A549 (cell line): ENCODE measurements around the gene RNASE7. TPM values are rescaled to one million over a fixed set of nuclear protein-coding genes. Genes with fewer than 3 reads are reported as not detected.

Experiments used
- ATAC-seq, 2 experiments: fragments of 200-7000 bp in 1 of 2; fragments of >200 bp in 1 of 2; cut with Nextera tagmentation in 1 of 2; cut with Tn5 transposase in 1 of 2; 3 replicates each; pipeline versions ENCODE4 v1.8.0 to v1.9.1; 2018 to 2020; ENCODE audit warnings: mild to moderate bottlenecking in 1 of 2, moderate library complexity in 1 of 2
- CTCF ChIA-PET: fragments of 300-600 bp; sonication (Branson Sonifier 250); formaldehyde crosslinking; extraction: SDS; loops from one replicate; lab custom pipeline; 2021; ENCODE audit warnings: antibody characterized with exemption, inconsistent platforms; lab: Yijun Ruan, JAX
- POLR2A ChIA-PET: fragments of 350-600 bp; formaldehyde crosslinking; extraction: SDS; loops from one replicate; lab custom pipeline; 2021; ENCODE audit warnings: antibody characterized with exemption, inconsistent platforms; lab: Yijun Ruan, JAX
- DNase-seq, 2 experiments: peaks; one replicate each; pipeline versions ENCODE4 v3.0.0 to v3.0.0-alpha.2; 2011 to 2016; ENCODE audit warnings: low read depth in 1 of 2, low spot score in 1 of 2
- FAIRE-seq: peaks from 2 replicates; lab custom pipeline; 2011; peaks lifted over from hg19 to GRCh38; lab: Jason Lieb, UNC
- H3K27ac ChIP-seq, 2 experiments: fragments of >200 bp; sonication (Bioruptor Twin); formaldehyde crosslinking; 3 replicates each; pipeline ENCODE4 v1.5.1; 2016 to 2017
- H3K4me1 ChIP-seq: fragments of >200 bp; sonication (Bioruptor Twin); formaldehyde crosslinking; 3 replicates; pipeline ENCODE4 v1.6.1; 2016
- H3K4me2 ChIP-seq: fragments of >200 bp; sonication (Bioruptor Twin); formaldehyde crosslinking; 3 replicates; pipeline ENCODE4 v1.6.1; 2016
- H3K4me3 ChIP-seq: fragments of >200 bp; sonication (Bioruptor Twin); formaldehyde crosslinking; 3 replicates; pipeline ENCODE4 v1.5.1; 2016
- H3K9me3 ChIP-seq: fragments of >200 bp; sonication (Bioruptor Twin); formaldehyde crosslinking; 3 replicates; pipeline ENCODE4 v1.6.1; 2016
- CBX8 ChIP-seq: fragments of 200-600 bp; sonication (generic); IDR thresholded peaks from 2 replicates; pipeline ENCODE4 v1.6.1; 2016
- CEBPB ChIP-seq, 2 experiments: fragments of >200 bp in 1 of 2; sonication (Bioruptor Twin) in 1 of 2; formaldehyde crosslinking in 1 of 2; IDR thresholded peaks; 2 replicates each; pipeline ENCODE4 v1.6.1; 2012 to 2016
- CHD2 ChIP-seq: fragments of 150-350 bp; IDR thresholded peaks from 2 replicates; pipeline ENCODE4 v1.6.1; 2014; ENCODE audit warnings: low read length; ENCODE audit not compliant: partially characterized antibody
- EHF ChIP-seq: fragments of 250-450 bp; sonication (Bioruptor Pico); IDR thresholded peaks from 2 replicates; pipeline ENCODE4 v1.5.0; 2020; ENCODE audit warnings: mild to moderate bottlenecking
- EHMT2 ChIP-seq: fragments of 200-600 bp; sonication (generic); IDR thresholded peaks from 2 replicates; pipeline ENCODE4 v1.6.1; 2016; ENCODE audit warnings: antibody characterized with exemption, low read depth, mild to moderate bottlenecking, moderate library complexity
- ESRRA ChIP-seq: fragments of 150-350 bp; IDR thresholded peaks from 2 replicates; pipeline ENCODE4 v1.6.1; 2014; ENCODE audit warnings: mild to moderate bottlenecking, low read length, borderline replicate concordance
- FOSB ChIP-seq: fragments of 250-450 bp; sonication (Bioruptor Pico); IDR thresholded peaks from 2 replicates; pipeline ENCODE4 v1.5.0; 2020; ENCODE audit warnings: mild to moderate bottlenecking, moderate library complexity
- FOSL2 ChIP-seq, 2 experiments: fragments of 450-650 bp in 1 of 2; fragments of >200 bp in 1 of 2; sonication (Bioruptor Twin) in 1 of 2; formaldehyde crosslinking; IDR thresholded peaks; 2 replicates each; pipeline versions ENCODE4 v1.5.0 to v1.6.1; 2016 to 2020; ENCODE audit warnings: mild to moderate bottlenecking in 1 of 2, moderate library complexity in 1 of 2
- FOXS1 ChIP-seq: fragments of 250-450 bp; sonication (Bioruptor Pico); IDR thresholded peaks from 2 replicates; pipeline ENCODE4 v1.5.0; 2020; ENCODE audit warnings: mild to moderate bottlenecking, moderate library complexity
- GATA3 ChIP-seq: IDR thresholded peaks from 2 replicates; pipeline ENCODE4 v1.6.1; 2012; ENCODE audit warnings: borderline replicate concordance
- HDAC2 ChIP-seq: fragments of 200-600 bp; sonication (generic); IDR thresholded peaks from 2 replicates; pipeline ENCODE4 v1.6.1; 2016
- HOXA7 ChIP-seq: fragments of 250-450 bp; sonication (Bioruptor Pico); IDR thresholded peaks from 2 replicates; pipeline ENCODE4 v1.5.0; 2020; ENCODE audit warnings: mild to moderate bottlenecking, moderate library complexity
- HOXB13 ChIP-seq: fragments of 250-450 bp; sonication (Bioruptor Pico); IDR thresholded peaks from 2 replicates; pipeline ENCODE4 v1.5.0; 2020; ENCODE audit warnings: low read depth, mild to moderate bottlenecking, moderate library complexity
- JUNB ChIP-seq: fragments of >200 bp; sonication (Bioruptor Twin); formaldehyde crosslinking; IDR thresholded peaks from 2 replicates; pipeline ENCODE4 v1.6.1; 2016
- KDM1A ChIP-seq: fragments of 200-600 bp; sonication (generic); IDR thresholded peaks from 2 replicates; pipeline ENCODE4 v1.6.1; 2016; ENCODE audit warnings: low read depth, mild to moderate bottlenecking
- MAZ ChIP-seq: fragments of 150-350 bp; IDR thresholded peaks from 2 replicates; pipeline ENCODE4 v1.6.1; 2014; ENCODE audit warnings: antibody characterized with exemption, low read depth, low read length, borderline replicate concordance
- NFE2L2 ChIP-seq: fragments of 150-350 bp; conservative IDR thresholded peaks from 2 replicates; pipeline ENCODE4 v1.6.1; 2014; ENCODE audit warnings: low read length
- NPAS2 ChIP-seq: fragments of 250-450 bp; sonication (Bioruptor Pico); IDR thresholded peaks from 2 replicates; pipeline ENCODE4 v1.8.0; 2022; ENCODE audit warnings: mild to moderate bottlenecking, moderate library complexity, borderline replicate concordance
- POLR2A ChIP-seq: IDR thresholded peaks from 2 replicates; pipeline ENCODE4 v1.6.1; 2012; ENCODE audit warnings: mild to moderate bottlenecking, low read length
- POLR2AphosphoS2 ChIP-seq: conservative IDR thresholded peaks from 2 replicates; pipeline ENCODE4 v1.6.1; 2012; ENCODE audit warnings: low read length, improper control_type of control experiment, inconsistent platforms
- RFX5 ChIP-seq: fragments of 450-650 bp; IDR thresholded peaks from 2 replicates; pipeline ENCODE4 v1.7.1; 2014; ENCODE audit warnings: antibody characterized with exemption, mild to moderate bottlenecking, moderate library complexity
- ZC3H11A ChIP-seq: fragments of 450-650 bp; IDR thresholded peaks from 2 replicates; pipeline ENCODE4 v1.6.1; 2014; ENCODE audit warnings: antibody characterized with exemption, mild to moderate bottlenecking
- WGBS: methylation state at CpG from one replicate; pipeline ENCODE4 v1.1.6; 2017; ENCODE audit errors: missing lambda C conversion rate; 5-methylcytosine and 5-hydroxymethylcytosine counted together
- polyA plus RNA-seq, 4 experiments: library from polyadenylated mRNA; depleted of rRNA in 3 of 4; stranded (reverse); fragments of >200 nt; fragmentation: RNase III in 1 of 4; extraction: RNeasy Plus Mini Kit Qiagen cat#74134 plus additional on column Dnase treatment in 1 of 4; gene quantifications; 2 replicates in 3 of 4; 3 replicates in 1 of 4; pipeline ENCODE4 v1.2.3, GENCODE V29; 2011 to 2017
- TF ChIP-seq, protein P1 (sequence below): fragments of 250-450 bp; sonication (Bioruptor Pico); IDR thresholded peaks from 2 replicates; pipeline ENCODE4 v1.5.0; 2020; ENCODE audit warnings: low read depth, mild to moderate bottlenecking, moderate library complexity
- TF ChIP-seq, protein P2 (sequence below): fragments of 250-450 bp; sonication (Bioruptor Pico); IDR thresholded peaks from 2 replicates; pipeline ENCODE4 v1.5.0; 2021; ENCODE audit warnings: mild to moderate bottlenecking, moderate library complexity, borderline replicate concordance
- TF ChIP-seq, protein P3 (sequence below): IDR thresholded peaks from 2 replicates; pipeline ENCODE4 v1.6.1; 2012
- TF ChIP-seq, protein P4 (sequence below): fragments of >200 bp; sonication (Bioruptor Twin); formaldehyde crosslinking; IDR thresholded peaks from 3 replicates; pipeline ENCODE4 v1.5.1; 2016
- TF ChIP-seq, protein P5 (sequence below): fragments of 450-650 bp; IDR thresholded peaks from 2 replicates; pipeline ENCODE4 v1.6.1; 2014; ENCODE audit warnings: antibody characterized with exemption

RNASE7 gene
- polyA plus RNA-seq, 2 of the 4 experiments (the other 2 are of a cell fraction) = not detected

DNA sequence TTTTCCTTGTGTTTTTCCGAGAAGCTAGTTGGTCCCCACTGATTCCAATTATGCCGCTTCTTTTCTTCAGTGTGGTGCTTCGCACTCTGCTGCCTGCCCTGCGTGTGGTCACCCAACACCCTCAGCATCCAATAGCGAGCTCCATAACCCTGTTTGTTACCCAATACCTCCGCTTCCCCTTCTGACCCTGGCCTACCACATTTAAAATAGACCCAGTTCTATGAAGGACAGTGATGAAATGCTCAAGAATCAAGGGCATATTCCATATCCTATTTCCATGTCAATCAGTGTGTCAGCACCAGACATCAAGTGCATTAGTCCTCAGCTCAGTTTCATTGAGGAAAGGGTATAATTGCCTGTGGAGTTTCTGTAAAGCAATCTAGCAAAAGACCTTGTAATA, 26.9 kb upstream of the RNASE7 start:
- H3K4me1 ChIP-seq = no peaks in the 10 kb centered on the region
- no peak for FAIRE-seq
- 48% methylated on average over 6 of the region's 6 CpGs for WGBS
- no peak overlapping the region for H3K4me2 ChIP-seq
- ChIA-PET POLR2A (interaction anchor here (0.6 to 2.5 kb wide), 5 partner anchors 54 to 672 kb away, joined by 3 to 18 read pairs (median 3); no protein-coding TSS in a partner anchor), CTCF (interaction anchor here (0.5 to 16.3 kb wide), 45 partner anchors 8 to 462 kb away, joined by 3 to 323 read pairs (median 6); partner anchors contain the start of genes ARHGEF40, NDRG2, RNASE13 and RNASE7)
- DNase-seq = no peak
- no peak for ATAC-seq
- H3K27ac ChIP-seq = no peak overlapping the region
- no peak overlapping the region for H3K4me3 ChIP-seq
- no peak for TF ChIP-seq KDM1A
- TF ChIP-seq ZC3H11A = no peak
- no peak for TF ChIP-seq GATA3
- TF ChIP-seq CBX8 = no peak
- TF ChIP-seq EHF (CRISPR knock-in tag) = no peak
- no peak for TF ChIP-seq NPAS2
- no peak for TF ChIP-seq JUNB
- no peak for TF ChIP-seq ESRRA
- TF ChIP-seq MAZ = no peak
- H3K9me3 ChIP-seq = no peaks in the 10 kb centered on the region

DNA sequence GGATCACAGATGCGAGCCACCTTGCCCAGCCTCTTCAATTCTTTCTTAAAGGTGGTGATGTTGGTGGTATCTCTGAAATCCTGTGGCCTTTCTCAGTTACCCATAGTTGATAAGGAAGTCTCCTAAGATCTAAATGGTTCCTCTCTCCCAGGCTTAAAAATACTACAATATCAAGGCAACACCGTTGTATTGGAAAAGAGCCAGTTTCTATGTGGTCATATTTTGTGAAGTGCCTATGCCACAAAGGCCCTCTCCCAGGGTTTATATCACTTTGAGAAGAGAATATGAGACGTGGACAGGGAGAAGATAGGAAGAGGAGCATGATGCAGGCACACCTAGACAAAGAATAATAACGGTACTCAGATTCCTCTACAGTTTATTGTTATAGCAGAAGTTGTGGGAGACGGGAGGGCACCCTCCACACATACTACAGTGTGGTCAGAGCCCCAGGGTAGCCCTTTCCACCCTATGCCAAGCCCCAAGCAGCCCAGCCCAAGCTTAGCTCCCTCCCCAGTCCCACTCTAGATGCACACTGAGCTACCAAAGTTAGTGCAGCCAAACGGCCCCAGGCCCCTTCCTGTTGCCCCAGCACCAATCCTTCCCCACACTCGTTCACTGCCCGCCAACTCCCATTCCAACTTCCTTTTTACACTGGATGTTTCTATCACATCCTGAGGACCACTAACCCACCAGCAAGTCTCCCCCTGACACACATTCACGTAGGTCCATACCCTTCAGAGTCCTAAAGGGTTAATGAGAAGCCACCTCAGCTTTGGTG, 25.6 kb upstream of the RNASE7 start:
- H3K4me3 ChIP-seq = no peak overlapping the region
- H3K27ac ChIP-seq = no peak overlapping the region
- H3K4me1 ChIP-seq = no peaks in the 10 kb centered on the region
- no peak for FAIRE-seq
- no peak for DNase-seq
- POLR2A ChIA-PET = interaction anchor here (2.5 kb wide), 1 partner anchor 87 kb away, joined by 18 read pairs; no protein-coding TSS in a partner anchor
- no peaks in the 10 kb centered on the region for H3K9me3 ChIP-seq
- no peak overlapping the region for H3K4me2 ChIP-seq
- TF ChIP-seq CEBPB (IDR thresholded peaks at IDR 0.05) (no peak), POLR2AphosphoS2 (no peak)
- TF ChIP-seq, all 56 proteins: peak for 0
- no peak for ATAC-seq
- CTCF ChIA-PET = interaction anchor here (1.0 to 16.3 kb wide), 14 partner anchors 15 to 120 kb away, joined by 3 to 323 read pairs (median 38); partner anchors contain the start of genes ARHGEF40, RNASE13, RNASE7 and SLC39A2
- WGBS = 55% methylated on average over 9 of the region's 9 CpGs

DNA sequence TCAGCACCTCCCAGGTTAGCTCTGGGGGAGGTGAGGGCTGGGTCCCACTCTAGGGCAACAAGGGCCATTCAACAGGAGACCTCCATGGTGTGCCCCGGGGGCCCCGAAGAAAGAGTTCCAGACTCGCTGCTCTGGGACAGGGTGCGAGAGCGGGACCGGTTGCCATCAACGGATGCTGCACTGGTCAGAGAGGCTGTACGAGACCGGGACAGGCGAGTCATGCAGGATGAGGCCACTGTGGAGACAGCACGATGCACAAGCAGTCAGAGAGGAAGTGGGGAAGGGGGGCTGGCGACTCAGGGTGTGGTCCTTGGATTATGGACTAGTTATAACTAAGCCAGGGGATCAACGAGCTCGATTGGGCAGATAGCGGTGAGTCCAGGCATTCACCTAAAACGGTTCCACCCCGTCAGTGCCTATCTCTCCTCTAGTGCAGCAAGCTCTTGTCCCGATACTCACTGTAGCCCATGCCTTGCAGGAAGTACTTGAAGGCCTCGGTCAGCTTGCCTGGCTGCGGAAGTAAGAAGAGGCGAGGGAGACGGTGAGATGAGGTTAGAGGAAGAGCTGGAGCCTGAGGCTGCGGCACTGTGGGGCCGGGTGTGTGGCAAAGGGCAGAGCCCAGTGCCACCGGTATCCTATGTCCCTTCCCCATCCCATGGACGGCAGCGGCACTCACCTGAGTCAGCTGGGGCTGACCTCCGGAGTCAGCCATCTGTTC, 24.5 kb upstream of the RNASE7 start:
- 65% methylated on average over 22 of the region's 28 CpGs for WGBS
- no peak for DNase-seq
- FAIRE-seq = no peak
- Histone ChIP-seq H3K27ac (no peak overlapping the region), H3K9me3 (no peaks in the 10 kb centered on the region), H3K4me1 (no peaks in the 10 kb centered on the region), H3K4me2 (no peak overlapping the region), H3K4me3 (no peak overlapping the region)
- TF ChIP-seq EHMT2 (no peak), POLR2A (no peak), CBX8 (no peak), CHD2 (no peak), JUNB (no peak), HDAC2 (no peak), NFE2L2 (no peak), POLR2AphosphoS2 (no peak), HOXB13 (CRISPR knock-in tag) (no peak), FOSB (CRISPR knock-in tag) (no peak), FOXS1 (CRISPR knock-in tag) (no peak), RFX5 (no peak), FOSL2 (IDR thresholded peaks at IDR 0.05) (no peak), FOSL2 (CRISPR knock-in tag; IDR thresholded peaks at IDR 0.05) (no peak), HOXA7 (CRISPR knock-in tag) (no peak)
- TF ChIP-seq, protein P1, sequence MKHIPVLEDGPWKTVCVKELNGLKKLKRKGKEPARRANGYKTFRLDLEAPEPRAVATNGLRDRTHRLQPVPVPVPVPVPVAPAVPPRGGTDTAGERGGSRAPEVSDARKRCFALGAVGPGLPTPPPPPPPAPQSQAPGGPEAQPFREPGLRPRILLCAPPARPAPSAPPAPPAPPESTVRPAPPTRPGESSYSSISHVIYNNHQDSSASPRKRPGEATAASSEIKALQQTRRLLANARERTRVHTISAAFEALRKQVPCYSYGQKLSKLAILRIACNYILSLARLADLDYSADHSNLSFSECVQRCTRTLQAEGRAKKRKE (CRISPR knock-in tag) = no peak
- TF ChIP-seq, protein P2, sequence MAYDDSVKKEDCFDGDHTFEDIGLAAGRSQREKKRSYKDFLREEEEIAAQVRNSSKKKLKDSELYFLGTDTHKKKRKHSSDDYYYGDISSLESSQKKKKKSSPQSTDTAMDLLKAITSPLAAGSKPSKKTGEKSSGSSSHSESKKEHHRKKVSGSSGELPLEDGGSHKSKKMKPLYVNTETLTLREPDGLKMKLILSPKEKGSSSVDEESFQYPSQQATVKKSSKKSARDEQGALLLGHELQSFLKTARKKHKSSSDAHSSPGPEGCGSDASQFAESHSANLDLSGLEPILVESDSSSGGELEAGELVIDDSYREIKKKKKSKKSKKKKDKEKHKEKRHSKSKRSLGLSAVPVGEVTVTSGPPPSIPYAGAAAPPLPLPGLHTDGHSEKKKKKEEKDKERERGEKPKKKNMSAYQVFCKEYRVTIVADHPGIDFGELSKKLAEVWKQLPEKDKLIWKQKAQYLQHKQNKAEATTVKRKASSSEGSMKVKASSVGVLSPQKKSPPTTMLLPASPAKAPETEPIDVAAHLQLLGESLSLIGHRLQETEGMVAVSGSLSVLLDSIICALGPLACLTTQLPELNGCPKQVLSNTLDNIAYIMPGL = no peak
- TF ChIP-seq, protein P3, sequence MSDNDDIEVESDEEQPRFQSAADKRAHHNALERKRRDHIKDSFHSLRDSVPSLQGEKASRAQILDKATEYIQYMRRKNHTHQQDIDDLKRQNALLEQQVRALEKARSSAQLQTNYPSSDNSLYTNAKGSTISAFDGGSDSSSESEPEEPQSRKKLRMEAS = no peak
- TF ChIP-seq, protein P4, sequence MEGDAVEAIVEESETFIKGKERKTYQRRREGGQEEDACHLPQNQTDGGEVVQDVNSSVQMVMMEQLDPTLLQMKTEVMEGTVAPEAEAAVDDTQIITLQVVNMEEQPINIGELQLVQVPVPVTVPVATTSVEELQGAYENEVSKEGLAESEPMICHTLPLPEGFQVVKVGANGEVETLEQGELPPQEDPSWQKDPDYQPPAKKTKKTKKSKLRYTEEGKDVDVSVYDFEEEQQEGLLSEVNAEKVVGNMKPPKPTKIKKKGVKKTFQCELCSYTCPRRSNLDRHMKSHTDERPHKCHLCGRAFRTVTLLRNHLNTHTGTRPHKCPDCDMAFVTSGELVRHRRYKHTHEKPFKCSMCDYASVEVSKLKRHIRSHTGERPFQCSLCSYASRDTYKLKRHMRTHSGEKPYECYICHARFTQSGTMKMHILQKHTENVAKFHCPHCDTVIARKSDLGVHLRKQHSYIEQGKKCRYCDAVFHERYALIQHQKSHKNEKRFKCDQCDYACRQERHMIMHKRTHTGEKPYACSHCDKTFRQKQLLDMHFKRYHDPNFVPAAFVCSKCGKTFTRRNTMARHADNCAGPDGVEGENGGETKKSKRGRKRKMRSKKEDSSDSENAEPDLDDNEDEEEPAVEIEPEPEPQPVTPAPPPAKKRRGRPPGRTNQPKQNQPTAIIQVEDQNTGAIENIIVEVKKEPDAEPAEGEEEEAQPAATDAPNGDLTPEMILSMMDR = no peak
- TF ChIP-seq, protein P5, sequence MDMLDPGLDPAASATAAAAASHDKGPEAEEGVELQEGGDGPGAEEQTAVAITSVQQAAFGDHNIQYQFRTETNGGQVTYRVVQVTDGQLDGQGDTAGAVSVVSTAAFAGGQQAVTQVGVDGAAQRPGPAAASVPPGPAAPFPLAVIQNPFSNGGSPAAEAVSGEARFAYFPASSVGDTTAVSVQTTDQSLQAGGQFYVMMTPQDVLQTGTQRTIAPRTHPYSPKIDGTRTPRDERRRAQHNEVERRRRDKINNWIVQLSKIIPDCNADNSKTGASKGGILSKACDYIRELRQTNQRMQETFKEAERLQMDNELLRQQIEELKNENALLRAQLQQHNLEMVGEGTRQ = no peak
- POLR2A ChIA-PET = interaction anchor here (0.5 kb wide), 1 partner anchor 54 kb away, joined by 3 read pairs; no protein-coding TSS in a partner anchor
- no peak for ATAC-seq
- CTCF ChIA-PET = interaction anchor here (0.6 to 16.3 kb wide), 15 partner anchors 14 to 389 kb away, joined by 3 to 323 read pairs (median 4); partner anchors contain the start of genes RNASE13, RNASE7, SLC39A2 and TMEM253
